Panc1 (cell line): Measurements from ENCODE around the gene SIRPG. TPM values are rescaled to one million over a fixed set of nuclear protein-coding genes. Genes with fewer than 3 reads are reported as not detected.
"Not testable (repeated sequence)": the region's sequence is repeated elsewhere in the genome, so short reads cannot be mapped to it uniquely, and the experiment has no call there.

Experiments
- ATAC-seq: fragments of 200-7000 bp; cut with Tn5 transposase; 2 replicates; pipeline ENCODE4 v1.9.1; 2020; ENCODE audit warnings: mild to moderate bottlenecking, moderate library complexity
- BruUV-seq: library from RNA; stranded (reverse); fragments of 400-500 nt; replicated peaks from 2 replicates; lab custom pipeline; 2021; lab: Mats Ljungman, UMichigan
- CTCF ChIA-PET: fragments of 300-600 bp; sonication (Branson Sonifier 250); formaldehyde crosslinking; loops from one replicate; lab custom pipeline; 2022; ENCODE audit warnings: antibody characterized with exemption; lab: Charles Lee
- POLR2A ChIA-PET: fragments of 300-600 bp; sonication (Branson Sonifier 250); formaldehyde crosslinking; loops from one replicate; lab custom pipeline; 2022; ENCODE audit warnings: antibody characterized with exemption; lab: Charles Lee
- DNase-seq: peaks from one replicate; pipeline ENCODE4 v3.0.0-alpha.2; 2010; ENCODE audit warnings: low read depth, low spot score
- H3K27ac ChIP-seq: 2 replicates; pipeline ENCODE4 v1.5.1; 2011; ENCODE audit warnings: mild to moderate bottlenecking, low read length, inconsistent platforms
- H3K27me3 ChIP-seq: fragments of 200-500 bp; sonication (Bioruptor generic); 2 replicates; pipeline ENCODE4 v1.6.0; 2014; ENCODE audit warnings: low read length, inconsistent platforms; ENCODE audit not compliant: control insufficient read depth, insufficient read depth
- H3K36me3 ChIP-seq: fragments of 200-500 bp; sonication (Bioruptor generic); 2 replicates; pipeline ENCODE4 v1.5.1; 2014; ENCODE audit warnings: inconsistent platforms, mild to moderate bottlenecking, low read length, moderate library complexity; ENCODE audit not compliant: control insufficient read depth, insufficient read depth
- H3K4me1 ChIP-seq: 2 replicates; pipeline ENCODE4 v1.5.1; 2011; ENCODE audit warnings: inconsistent platforms, mild to moderate bottlenecking, low read length, moderate library complexity; ENCODE audit not compliant: control insufficient read depth, insufficient read depth
- H3K4me3 ChIP-seq, 2 experiments: 2 replicates each; pipeline ENCODE4 v1.5.1; 2011 to 2012; ENCODE audit warnings: low read depth in 2 of 2, low read length in 2 of 2, mild to moderate bottlenecking in 2 of 2, inconsistent platforms in 1 of 2, moderate library complexity in 1 of 2
- H3K9me3 ChIP-seq: fragments of 200-500 bp; sonication (Bioruptor generic); 2 replicates; pipeline ENCODE4 v1.5.1; 2014; ENCODE audit warnings: low read depth, mild to moderate bottlenecking, inconsistent platforms, low read length, moderate library complexity; ENCODE audit not compliant: control insufficient read depth, insufficient read depth
- CTCF ChIP-seq: fragments of 450-650 bp; IDR thresholded peaks from 2 replicates; pipeline ENCODE4 v1.5.1; 2017; ENCODE audit warnings: mild to moderate bottlenecking
- POLR2AphosphoS5 ChIP-seq: IDR thresholded peaks from 2 replicates; pipeline ENCODE4 v1.6.1; 2012; ENCODE audit warnings: mild to moderate bottlenecking, low read depth, low read length, moderate library complexity
- REST ChIP-seq, 2 experiments: IDR thresholded peaks; 2 replicates each; pipeline ENCODE4 v1.6.1; 2011 to 2012; ENCODE audit warnings: low read depth in 2 of 2, control low read depth in 1 of 2, low read length in 1 of 2, mild to moderate bottlenecking in 1 of 2, moderate library complexity in 1 of 2; ENCODE audit not compliant: insufficient read depth in 1 of 2
- SIN3A ChIP-seq: IDR thresholded peaks from 2 replicates; pipeline ENCODE4 v1.6.1; 2012; ENCODE audit warnings: low read depth, mild to moderate bottlenecking, low read length, moderate library complexity, borderline replicate concordance; ENCODE audit not compliant: insufficient read depth
- TCF7L2 ChIP-seq: IDR thresholded peaks from 2 replicates; pipeline ENCODE4 v1.6.1; 2011; ENCODE audit warnings: mild to moderate bottlenecking, low read depth, low read length, inconsistent platforms
- in situ Hi-C: cut with HindIII; loops from 2 replicates; pipeline ENCODE4 v1.10.0; 2016; ENCODE audit warnings: low sequenced_read_pairs, low pct_unique_long_range_greater_than_20kb
- intact Hi-C: fragments of 100-400 bp; cut with micrococcal nuclease; formaldehyde crosslinking; loops from one replicate; pipeline ENCODE4 v1.10.0; 2022; ENCODE audit not compliant: unreplicated experiment
- total RNA-seq: library from RNA; stranded (reverse); gene quantifications from one replicate; pipeline ENCODE4 v1.2.1, GENCODE V29; 2021; ENCODE audit not compliant: unreplicated experiment

The SIRPG gene
- total RNA-seq, 1 experiment from 2014 or later, result not detected

GRCh38 chr20:1644101-1644962 lies 13.2 kb downstream of the SIRPG start:
- intact Hi-C loops, result no loop called here

DNA sequence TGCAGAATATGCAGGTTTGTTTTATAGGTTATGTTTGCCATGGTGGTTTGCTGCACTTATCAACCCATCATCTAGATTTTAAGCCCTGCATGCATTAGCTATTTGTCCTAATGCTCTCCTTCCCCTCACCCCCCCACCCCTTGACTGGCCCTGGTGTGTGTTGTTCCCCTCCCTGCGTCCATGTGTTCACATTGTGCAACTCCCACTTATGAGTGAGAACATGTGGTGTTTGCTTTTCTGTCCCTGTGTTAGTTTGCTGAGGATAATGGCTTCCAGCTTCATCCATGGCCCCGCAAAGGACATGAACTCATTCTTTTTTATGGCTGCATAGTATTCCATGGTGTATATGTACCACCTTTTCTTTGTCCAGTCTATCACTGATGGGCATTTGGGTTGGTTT lies 18.9 kb downstream of the SIRPG start:
- H3K36me3 ChIP-seq, POLR2A ChIA-PET, BruUV-seq, H3K27ac ChIP-seq, H3K4me3 ChIP-seq, CTCF ChIA-PET, intact Hi-C loops, DNase-seq, ATAC-seq, H3K4me1 ChIP-seq, H3K9me3 ChIP-seq, H3K27me3 ChIP-seq, in situ Hi-C loops: not testable (repeated sequence)

More at GRCh38 chr20:1644101-1644962, 13.2 kb downstream of the SIRPG start:
- no TSS peak for BruUV-seq
- Histone ChIP-seq H3K9me3 (no peaks in the 10 kb centered on the region), H3K27ac (no peak overlapping the region), H3K27me3 (peaks cover 3% of the 10 kb centered on the region; the same call in 1 of the 2 replicates), H3K36me3 (no peaks in the 10 kb centered on the region), H3K4me3 (no peak overlapping the region), H3K4me1 (no peaks in the 10 kb centered on the region)
- ChIA-PET POLR2A (no interaction called here), CTCF (no interaction called here)
- ATAC-seq (no peak), DNase-seq (no peak)
- TF ChIP-seq POLR2AphosphoS5 (no peak), SIN3A (no peak), TCF7L2 (no peak), REST (IDR thresholded peaks at IDR 0.05; ENCODE audit: insufficient read depth in 1 of 2, low read depth in 2 of 2, low read length in 1 of 2) (no peak), CTCF (no peak)
- in situ Hi-C loops, result no loop called here

GRCh38 chr20:1637755-1638154 lies 19.8 kb downstream of the SIRPG start:
- Histone ChIP-seq H3K4me1 (no peaks in the 10 kb centered on the region), H3K9me3 (no peaks in the 10 kb centered on the region), H3K27me3 (no peaks in the 10 kb centered on the region), H3K4me3 (no peak overlapping the region), H3K27ac (no peak overlapping the region), H3K36me3 (no peaks in the 10 kb centered on the region)
- DNase-seq (no peak), ATAC-seq (no peak)
- in situ Hi-C loops (no loop called here), intact Hi-C loops (no loop called here)
- TF ChIP-seq TCF7L2 (no peak), CTCF (no peak), POLR2AphosphoS5 (no peak), SIN3A (no peak), REST (IDR thresholded peaks at IDR 0.05; ENCODE audit: insufficient read depth in 1 of 2, low read depth in 2 of 2, low read length in 1 of 2) (no peak)
- CTCF ChIA-PET, result no interaction called here
- no TSS peak for BruUV-seq
- POLR2A ChIA-PET, result no interaction called here
